PFSK-1 (cell line): Measurements from ENCODE around the gene DUSP28.

Source experiments
- FOXP2 ChIP-seq: optimal IDR thresholded peaks from 2 replicates; pipeline ENCODE3; 2011; ENCODE audit warnings: borderline replicate concordance, control low read depth, inconsistent platforms; ENCODE audit not compliant: insufficient read depth; ENCODE audit errors: extremely low read length, extremely low read depth
- POLR2AphosphoS5 ChIP-seq: IDR thresholded peaks from 2 replicates; pipeline ENCODE4 v1.6.1; 2012; ENCODE audit warnings: low read depth, mild to moderate bottlenecking, control low read depth, low read length, moderate library complexity
- SIN3A ChIP-seq: IDR thresholded peaks from 2 replicates; pipeline ENCODE4 v1.6.1; 2012; ENCODE audit warnings: mild to moderate bottlenecking, low read length, moderate library complexity, borderline replicate concordance; ENCODE audit not compliant: insufficient read depth
- TAF1 ChIP-seq: IDR thresholded peaks from 2 replicates; pipeline ENCODE4 v1.6.1; 2012; ENCODE audit warnings: low read length, control low read depth, borderline replicate concordance; ENCODE audit not compliant: insufficient read depth
- TF ChIP-seq, protein P1 (sequence below), 2 experiments: IDR thresholded peaks; 2 replicates each; pipeline versions ENCODE4 v1.6.1 to v1.8.0; 2011 to 2012; ENCODE audit warnings: low read depth in 2 of 2, low read length in 2 of 2, control low read depth in 1 of 2, inconsistent platforms in 1 of 2, mild to moderate bottlenecking in 1 of 2, moderate library complexity in 1 of 2; ENCODE audit not compliant: insufficient read depth in 1 of 2

DUSP28 gene

DNA sequence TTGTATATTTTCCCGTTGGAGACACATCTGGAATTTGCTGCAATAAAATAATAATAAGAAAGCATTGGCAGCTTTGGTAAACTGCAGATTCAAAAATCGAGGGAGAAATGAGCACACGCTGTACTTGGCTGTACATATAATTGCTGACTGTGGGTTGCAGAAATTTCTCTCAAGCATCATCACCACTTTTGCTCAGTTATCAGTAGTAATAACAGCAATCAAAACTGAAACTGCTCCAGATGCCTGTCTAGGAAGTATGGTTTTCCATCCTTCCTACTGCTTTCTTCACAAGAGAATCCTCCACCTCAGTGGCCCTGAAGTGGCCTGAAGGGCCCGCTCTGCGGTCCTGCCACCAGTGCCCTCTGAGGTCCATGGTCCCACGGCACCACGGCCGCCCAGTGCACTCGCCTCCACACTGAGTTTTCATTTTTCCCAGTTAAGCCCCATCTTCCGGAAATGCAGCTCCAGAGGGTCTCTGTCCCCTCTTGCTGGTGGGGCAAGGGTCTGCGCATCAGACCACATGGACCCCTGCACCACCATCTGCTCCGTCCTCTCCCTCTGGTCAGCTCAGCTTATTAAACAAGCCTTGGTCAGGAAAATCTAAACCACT lies 3.9 kb downstream of the DUSP28 start:
- TF ChIP-seq, protein P1, sequence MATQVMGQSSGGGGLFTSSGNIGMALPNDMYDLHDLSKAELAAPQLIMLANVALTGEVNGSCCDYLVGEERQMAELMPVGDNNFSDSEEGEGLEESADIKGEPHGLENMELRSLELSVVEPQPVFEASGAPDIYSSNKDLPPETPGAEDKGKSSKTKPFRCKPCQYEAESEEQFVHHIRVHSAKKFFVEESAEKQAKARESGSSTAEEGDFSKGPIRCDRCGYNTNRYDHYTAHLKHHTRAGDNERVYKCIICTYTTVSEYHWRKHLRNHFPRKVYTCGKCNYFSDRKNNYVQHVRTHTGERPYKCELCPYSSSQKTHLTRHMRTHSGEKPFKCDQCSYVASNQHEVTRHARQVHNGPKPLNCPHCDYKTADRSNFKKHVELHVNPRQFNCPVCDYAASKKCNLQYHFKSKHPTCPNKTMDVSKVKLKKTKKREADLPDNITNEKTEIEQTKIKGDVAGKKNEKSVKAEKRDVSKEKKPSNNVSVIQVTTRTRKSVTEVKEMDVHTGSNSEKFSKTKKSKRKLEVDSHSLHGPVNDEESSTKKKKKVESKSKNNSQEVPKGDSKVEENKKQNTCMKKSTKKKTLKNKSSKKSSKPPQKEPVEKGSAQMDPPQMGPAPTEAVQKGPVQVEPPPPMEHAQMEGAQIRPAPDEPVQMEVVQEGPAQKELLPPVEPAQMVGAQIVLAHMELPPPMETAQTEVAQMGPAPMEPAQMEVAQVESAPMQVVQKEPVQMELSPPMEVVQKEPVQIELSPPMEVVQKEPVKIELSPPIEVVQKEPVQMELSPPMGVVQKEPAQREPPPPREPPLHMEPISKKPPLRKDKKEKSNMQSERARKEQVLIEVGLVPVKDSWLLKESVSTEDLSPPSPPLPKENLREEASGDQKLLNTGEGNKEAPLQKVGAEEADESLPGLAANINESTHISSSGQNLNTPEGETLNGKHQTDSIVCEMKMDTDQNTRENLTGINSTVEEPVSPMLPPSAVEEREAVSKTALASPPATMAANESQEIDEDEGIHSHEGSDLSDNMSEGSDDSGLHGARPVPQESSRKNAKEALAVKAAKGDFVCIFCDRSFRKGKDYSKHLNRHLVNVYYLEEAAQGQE (IDR thresholded peaks at IDR 0.05; ENCODE audit: insufficient read depth in 1 of 2, low read depth in 2 of 2, low read length in 2 of 2): no peak
- TF ChIP-seq POLR2AphosphoS5 (no peak), FOXP2 (no peak), TAF1 (no peak), SIN3A (no peak)

DNA sequence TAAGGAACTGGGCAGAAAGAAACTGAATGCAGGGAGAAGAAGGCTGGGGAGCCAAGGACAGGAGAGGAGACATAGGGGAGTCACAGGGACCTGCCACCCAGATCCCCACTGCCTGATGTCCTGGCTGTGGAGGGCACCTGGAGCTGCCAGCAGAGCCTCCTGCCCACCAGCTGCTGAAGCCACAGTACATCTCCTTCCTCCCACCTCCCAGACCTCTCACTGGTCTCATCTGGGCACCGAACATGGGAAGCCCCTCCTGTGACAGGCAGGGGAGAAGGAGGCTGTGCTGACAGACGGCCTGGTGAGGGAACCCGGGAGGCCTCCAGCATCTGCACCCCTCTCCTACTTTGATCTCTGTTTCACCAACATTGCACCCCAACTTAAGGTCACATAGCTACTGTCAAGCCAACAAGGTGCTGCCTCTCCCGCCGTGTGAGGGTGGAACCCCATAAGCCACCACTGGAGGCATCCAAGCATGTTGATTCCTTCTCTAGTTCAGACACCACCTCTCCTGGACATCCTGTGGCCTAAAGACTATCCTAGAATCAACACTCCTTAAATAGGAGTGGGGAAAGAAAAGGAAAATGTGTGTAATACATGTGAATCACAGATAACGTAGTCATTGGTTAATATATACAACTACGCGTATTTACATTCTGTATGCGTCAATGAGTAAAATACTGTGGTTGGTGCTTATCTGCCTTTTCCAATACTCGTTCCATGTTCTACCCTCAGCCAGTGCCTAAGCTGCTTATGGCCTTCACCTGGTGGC lies 4.6 kb downstream of the DUSP28 start:
- TF ChIP-seq, protein P1 (IDR thresholded peaks at IDR 0.05; ENCODE audit: insufficient read depth in 1 of 2, low read depth in 2 of 2, low read length in 2 of 2): no peak

DNA sequence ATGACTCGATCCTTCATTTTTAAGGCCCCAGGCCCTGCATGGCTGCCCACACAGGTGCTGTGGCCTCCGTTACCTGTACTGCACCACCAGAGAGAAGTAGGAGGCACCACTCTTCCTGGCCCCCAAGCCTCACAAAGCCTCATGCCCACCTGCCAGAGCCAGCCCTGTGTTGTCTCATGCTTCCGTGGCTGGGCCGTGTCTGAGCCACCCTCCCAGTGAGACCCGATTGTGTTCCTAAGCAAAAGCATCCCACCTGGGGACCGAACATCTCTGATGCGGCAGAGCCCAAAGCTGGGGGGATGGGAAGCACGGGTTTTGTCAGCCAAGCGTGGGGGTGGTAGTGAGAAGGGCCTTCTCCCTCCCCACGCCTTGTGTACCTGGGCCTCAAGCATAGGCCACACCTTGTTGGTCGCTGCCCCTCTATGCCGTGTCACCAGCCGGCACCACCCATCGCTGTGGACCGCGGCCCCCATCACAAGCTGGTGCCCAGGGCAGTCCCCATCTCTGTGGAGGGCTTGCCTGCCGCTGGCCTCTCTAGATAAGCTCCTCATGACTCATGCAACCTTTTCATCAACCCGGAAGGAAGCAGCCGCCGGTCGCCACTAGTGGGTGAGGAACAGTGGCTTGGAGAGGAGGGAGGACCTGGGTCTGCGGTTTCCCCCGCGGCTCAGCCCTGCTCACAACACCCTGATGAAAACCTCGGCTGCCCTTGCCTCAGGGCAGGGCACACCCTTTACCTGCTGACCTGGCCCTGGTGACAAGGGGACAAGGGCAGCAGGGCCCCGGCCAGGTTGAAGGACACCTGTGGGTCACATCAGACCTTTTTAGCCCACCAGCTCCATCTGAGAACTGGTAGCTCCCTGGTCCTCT lies 5.4 kb downstream of the DUSP28 start:
- TF ChIP-seq SIN3A: no peak
- peak; percentile 34; the same call in 1 of the 2 replicates for TF ChIP-seq POLR2AphosphoS5
- TF ChIP-seq, protein P1 (IDR thresholded peaks at IDR 0.05; ENCODE audit: insufficient read depth in 1 of 2, low read depth in 2 of 2, low read length in 2 of 2): 0 out of 4 replicates have a peak, but pooled peaks of 1 of the 2 experiments have one; percentile 14

DNA sequence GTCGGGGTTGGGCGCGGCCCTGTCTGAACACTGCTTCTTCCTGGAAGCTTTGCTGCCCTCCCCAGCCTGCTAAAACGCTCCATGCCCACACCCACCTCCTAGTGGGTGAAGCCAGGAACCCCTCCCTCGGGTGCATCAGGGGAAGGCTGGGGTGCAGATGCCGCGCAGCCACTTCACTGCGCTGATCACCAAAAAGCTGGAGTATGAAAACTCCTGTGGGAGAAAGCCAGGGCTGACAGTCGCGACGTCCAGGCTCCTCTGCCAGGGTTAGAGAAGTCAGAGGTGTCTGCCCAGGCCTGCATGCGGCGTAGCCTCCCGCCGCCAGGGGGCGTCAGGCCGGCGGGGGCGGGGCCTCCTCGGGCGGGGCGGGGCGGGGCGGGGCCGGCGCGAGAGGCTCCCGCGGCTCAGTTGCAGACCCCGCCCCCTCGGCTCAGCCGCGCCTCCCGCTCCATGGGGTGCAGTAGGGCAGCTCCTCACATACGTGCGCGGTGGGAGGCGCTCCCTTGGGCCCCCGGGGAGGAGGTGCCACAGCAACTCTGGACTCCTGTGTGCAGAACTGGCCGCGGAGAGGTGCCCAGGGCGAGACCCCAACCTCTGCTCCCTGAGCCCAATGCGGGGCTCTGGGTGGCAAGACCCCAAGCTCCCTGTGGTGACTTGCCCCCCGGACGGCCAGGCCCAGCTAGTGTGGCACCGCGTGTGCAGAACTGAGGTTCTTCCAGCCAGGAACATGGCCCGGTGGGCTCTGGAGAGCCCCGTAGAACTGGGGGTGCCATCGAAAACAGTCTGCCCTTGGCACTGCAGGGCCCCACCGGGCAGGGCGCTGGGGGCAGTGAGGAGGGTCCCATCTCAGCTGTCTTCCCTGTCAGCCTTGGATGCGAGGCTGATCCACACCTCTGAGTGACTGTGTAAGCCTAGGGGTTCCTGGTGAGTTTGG lies 6.3 kb downstream of the DUSP28 start:
- 0 out of 2 replicates have a peak, but pooled peaks have one; percentile 38 for TF ChIP-seq SIN3A
- TF ChIP-seq, protein P1 (IDR thresholded peaks at IDR 0.05; ENCODE audit: insufficient read depth in 1 of 2, low read depth in 2 of 2, low read length in 2 of 2): no peak
